ENCODE measurements around the gene FMN2.

Gene FMN2

DNA sequence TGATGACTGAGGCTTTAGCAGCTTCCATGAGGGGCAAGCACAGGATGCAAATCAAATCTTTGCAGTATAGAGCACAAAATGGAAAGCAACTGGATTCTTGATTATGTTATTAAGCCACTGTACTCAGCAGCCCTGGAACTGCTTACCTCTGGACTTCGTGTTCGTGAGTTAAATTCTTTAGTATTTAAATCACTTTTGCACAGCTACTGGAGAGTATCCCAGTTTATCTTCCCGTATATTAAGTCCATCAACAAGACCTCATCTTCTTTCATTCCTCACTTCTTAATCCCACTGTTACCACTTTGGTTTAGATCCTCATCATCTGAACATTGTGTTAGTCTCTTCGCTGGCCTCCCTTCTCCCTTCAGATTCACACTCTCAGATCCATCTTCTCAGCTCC, 411.4 kb downstream of the FMN2 start:
- no peak for DNase-seq

DNA sequence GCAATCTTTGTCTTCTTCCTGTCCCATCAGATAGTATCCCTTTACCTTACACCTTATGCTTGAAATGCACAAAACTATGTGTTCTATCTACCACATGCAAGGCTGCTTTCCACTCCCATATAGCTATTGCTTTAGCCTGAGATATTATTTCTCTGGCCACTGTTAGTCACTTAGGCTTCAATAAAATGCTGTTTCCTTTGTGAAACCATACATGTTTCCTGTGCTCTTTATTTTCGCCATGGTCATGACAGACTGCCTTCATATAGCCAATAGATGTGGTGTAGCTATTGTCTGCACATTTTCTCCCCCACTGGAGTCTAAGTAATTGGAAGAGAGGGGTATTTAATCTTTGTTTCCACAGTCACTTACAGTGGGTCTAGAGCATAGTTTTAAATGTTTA, 411.9 kb downstream of the FMN2 start:
- no peak for DNase-seq

DNA sequence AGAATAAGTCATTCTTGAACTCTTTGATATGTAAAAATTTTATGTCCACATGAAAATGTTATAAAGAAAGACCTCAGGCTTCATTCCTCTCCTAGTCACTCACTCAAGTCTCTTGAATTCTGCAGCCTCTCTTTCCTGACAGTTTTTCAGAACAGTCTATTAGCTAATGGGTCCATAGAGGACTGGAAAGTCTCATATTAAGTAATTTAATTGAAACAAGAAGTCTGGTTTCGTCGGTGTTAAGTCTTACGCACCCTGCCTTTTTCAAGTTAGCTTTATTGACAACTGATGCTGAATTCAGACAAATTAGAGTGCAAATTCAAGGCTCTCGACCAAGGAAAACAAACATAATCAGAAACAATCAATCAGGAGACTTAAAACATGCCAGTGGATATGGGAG, 414.5 kb downstream of the FMN2 start:
- DNase-seq = no peak

DNA sequence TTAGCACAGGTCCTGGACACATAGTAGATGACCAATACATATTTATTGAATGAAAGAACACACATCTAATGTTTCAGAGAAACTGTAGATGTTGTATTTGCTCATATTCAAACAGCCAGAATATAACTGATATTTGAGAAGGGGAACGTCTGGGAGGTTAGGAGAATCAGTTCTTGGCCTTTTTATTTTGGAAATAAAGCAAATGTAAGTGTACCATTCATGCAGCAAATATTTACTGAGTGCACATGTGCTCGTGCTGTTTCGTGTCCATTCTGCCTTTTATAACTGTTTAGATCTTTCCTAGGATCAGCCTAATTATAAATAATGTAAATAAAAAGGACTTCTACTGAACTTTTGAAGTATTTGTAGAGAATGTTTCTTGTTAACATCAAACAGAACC, 416.5 kb downstream of the FMN2 start:
- no peak for DNase-seq

DNA sequence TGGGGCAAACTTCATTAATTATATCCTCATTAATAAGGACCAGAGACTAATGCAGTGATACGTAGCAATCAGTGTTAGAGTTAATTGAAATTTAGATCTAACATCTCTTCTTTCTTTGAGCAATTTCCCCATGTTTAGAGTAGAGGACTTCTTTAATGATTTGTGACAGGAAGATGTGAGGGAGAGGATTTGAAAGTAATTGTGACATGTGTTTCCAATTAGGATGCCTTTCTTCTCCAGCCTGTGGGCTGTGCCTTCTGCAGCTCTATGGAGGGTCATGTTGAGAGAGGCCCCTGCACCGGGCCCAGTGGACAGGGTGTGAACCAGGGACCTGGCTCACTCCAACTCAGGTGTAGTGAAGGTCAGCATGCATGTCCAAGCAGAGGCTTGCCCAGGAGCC, 417.3 kb downstream of the FMN2 start:
- no peak for DNase-seq

DNA sequence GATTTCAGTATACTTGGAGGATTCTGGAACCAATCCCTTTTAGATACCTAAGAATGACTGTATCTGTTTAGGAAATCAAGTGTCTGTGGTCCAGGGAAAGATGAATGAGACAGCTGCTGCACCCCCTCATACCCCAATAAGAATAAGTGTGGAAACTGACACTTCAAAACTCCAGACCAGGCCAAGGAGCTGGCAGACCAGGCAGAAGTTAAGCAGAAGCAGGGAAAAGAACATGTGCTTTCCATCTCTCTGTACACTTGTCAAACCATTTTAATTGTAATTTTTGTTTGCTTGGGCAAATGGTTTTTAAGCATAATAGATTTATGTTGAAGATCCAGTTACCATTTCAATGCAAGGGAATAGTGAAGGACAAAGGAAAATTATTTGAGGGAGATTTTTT, 420.1 kb downstream of the FMN2 start:
- no peak for DNase-seq

DNA sequence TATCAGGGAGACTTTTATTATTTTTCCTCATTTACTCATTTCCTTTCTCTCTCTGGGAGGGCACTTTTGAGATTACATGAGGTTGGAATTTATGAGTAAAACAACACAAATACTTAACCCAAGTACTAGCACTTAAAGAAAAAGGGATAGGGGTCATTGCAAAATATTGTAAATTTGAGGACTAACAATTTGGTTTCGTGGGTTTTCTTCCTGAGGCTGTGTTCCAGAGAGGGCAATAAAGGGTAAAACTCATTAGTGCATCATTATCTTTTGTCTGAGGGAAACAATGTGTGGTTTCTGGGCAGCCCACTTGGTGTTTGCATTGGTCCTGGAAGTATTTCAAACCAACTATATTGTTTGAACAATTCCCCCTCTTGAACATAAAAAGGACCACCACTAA, 423.8 kb downstream of the FMN2 start:
- no peak for DNase-seq

DNA sequence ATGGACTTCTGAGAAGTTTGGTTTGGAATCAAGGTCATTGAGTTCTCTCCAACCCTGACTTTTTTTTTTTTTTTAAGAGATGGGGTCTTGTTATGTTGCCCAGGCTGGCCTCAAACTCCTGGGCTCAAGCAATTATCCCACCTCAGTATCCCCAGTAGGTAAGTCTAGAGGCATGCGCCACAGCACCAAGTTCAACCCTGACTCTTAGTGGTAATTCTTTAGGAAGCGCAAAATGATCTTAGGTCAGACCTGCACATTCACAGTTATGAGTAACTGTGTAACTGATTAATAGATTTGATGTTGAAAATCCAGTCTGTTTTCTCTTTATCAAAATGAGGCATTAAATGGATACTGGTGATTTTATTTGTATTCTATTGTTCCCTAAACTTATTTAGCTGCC, 424.4 kb downstream of the FMN2 start:
- no peak for DNase-seq

DNA sequence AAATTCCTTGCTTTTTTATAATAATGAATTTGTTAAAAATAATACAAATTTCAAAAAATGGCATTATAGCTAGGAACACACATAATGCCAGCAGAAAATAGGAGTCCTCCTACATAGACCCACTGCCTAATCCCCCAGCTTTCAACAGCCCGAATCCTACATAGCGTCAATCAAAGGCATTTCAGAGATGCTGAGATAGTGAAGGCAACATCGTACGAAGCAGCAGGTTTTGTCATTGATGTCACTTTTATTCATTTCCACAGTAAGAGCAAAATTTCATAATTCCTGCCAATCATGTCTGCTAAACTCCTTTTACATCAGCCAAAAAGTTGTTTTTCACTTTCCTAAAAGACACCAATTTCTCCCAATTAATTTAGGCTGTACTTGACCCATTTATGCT, 426.2 kb downstream of the FMN2 start:
- DNase-seq = no peak

DNA sequence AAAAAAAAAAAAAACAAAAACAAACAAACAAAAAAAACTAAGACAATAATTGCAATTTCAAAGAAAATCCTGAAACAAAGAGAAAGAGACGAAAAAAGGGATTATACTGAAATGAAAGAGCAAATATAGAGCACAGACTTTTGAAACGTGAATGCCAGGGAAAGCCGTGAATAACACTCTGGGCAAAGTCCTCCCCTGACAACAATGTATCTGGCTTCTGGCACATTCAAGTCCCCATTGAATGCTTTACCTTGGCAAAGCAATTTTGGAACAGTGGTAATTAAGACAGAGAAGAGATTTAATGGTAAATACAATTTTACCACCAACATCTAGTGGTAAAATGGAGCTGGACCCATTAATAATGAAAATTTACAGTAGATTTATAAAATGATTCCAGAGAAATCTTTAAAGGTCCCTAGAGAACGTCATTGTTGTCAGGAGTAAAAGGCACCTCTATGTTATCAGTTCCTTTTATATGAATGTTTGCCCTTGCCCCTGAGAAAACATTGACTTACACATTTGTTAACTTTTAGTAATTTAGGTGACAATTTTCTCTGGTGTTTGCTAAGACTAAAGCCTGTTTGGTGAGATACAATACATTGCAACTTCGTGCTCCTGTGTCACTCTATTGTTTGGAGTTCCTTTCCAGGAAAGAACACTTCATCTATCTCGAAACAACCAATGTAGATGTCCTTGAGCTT, 430.6 kb downstream of the FMN2 start:
- peak; percentile 28 to 69 for DNase-seq

DNA sequence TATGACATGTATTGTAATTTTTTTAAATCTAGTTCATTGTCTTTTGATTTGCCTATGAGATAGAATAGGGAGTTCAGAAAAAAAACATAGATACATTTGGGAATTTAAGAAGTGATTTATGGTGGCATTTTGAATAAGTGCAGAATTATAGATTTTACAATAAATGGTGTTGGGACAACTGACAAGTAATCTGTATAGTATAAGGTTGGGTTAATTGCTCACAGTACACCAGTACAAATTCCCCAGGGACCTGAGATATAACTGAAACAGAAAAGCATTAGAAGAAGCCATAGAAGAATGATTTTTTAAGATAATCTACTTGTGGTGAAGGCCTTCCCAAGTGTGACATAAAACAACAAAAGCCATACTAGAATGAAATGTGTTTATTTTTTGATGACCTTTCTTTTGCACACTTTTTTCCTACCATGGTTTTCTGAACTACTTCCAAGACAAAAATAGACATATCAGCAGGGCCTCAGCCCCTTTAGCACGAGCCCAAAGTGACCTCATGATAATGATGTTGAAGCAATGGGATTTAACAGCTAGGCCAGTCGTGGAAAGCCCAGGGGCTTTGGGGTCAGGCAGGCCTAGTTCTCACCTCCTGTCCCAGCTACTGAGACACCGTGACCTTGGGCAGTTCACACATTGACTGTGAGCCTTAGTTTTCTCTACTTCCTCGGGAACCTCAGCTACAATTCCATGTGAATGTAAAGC, 432.8 kb downstream of the FMN2 start:
- no peak for DNase-seq

Data from NCI-H1930 (cell line).